ENCODE measurements around the gene AK5. TPM values are rescaled to one million over a fixed set of nuclear protein-coding genes. Genes with fewer than 3 reads are reported as not detected.

Gene AK5
- total RNA-seq, 2 donors from 2014 or later: 0.46 to 2.8 TPM

- Histone ChIP-seq H3K4me3 (ENCODE audit: low read length) (no peak overlapping the region), H3K9me3 (ENCODE audit: control insufficient read depth, low read length) (no peaks in the 10 kb centered on the region), H3K4me1 (ENCODE audit: control insufficient read depth, insufficient read depth, low read length) (no peaks in the 10 kb centered on the region), H3K27me3 (ENCODE audit: control insufficient read depth, insufficient read depth, low read length, poor library complexity, severe bottlenecking) (peaks cover 5% of the 10 kb centered on the region), H3K27ac (ENCODE audit: low read depth, low read length) (no peak overlapping the region), H3K9ac (ENCODE audit: extremely low read depth, low read length, poor library complexity, severe bottlenecking) (no peak overlapping the region), H3K36me3 (ENCODE audit: control insufficient read depth, insufficient read depth, low read length) (no peaks in the 10 kb centered on the region)
- 71 to 90% methylated on average over 4 of the region's 4 CpGs for WGBS, 2 experiments (ENCODE audit: insufficient coverage in 1 of 2, insufficient read length in 1 of 2)
- no peaks in the 10 kb centered on the region for H3K4me1 Mint-ChIP-seq
- H3K9me3 Mint-ChIP-seq: no peaks in the 10 kb centered on the region
- no peak overlapping the region for H3K27ac Mint-ChIP-seq
- DNase-seq: no peak
- H3K4me3 Mint-ChIP-seq: no peak overlapping the region
- no peaks in the 10 kb centered on the region for H3K27me3 Mint-ChIP-seq (ENCODE audit: insufficient read depth)
- H3K36me3 Mint-ChIP-seq (ENCODE audit: low read depth): no peaks in the 10 kb centered on the region
- TF ChIP-seq, protein P1, sequence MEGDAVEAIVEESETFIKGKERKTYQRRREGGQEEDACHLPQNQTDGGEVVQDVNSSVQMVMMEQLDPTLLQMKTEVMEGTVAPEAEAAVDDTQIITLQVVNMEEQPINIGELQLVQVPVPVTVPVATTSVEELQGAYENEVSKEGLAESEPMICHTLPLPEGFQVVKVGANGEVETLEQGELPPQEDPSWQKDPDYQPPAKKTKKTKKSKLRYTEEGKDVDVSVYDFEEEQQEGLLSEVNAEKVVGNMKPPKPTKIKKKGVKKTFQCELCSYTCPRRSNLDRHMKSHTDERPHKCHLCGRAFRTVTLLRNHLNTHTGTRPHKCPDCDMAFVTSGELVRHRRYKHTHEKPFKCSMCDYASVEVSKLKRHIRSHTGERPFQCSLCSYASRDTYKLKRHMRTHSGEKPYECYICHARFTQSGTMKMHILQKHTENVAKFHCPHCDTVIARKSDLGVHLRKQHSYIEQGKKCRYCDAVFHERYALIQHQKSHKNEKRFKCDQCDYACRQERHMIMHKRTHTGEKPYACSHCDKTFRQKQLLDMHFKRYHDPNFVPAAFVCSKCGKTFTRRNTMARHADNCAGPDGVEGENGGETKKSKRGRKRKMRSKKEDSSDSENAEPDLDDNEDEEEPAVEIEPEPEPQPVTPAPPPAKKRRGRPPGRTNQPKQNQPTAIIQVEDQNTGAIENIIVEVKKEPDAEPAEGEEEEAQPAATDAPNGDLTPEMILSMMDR (conservative IDR thresholded peaks at IDR 0.05): no peak
Measured at GRCh38 chr1:77292551-77292950, 10.7 kb downstream of the AK5 start.

DNA sequence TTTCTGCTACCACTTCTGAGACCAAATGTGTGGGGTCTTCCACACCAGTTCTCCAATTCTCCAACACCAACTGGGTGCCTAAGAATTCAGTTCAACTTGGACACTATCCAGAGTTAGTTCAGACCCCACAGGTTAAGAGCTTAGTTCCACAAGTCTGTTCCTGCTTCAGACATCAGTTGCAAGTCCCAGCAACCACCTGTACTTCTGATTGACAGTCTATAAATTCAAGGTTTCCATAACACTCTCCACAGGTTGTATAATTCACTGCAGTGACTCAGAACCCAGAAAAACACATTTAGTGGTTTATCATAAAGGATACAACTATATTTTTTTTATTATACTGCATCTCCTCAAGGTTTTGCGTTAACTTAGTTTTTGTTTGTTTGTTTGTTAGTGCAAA lies 18.7 kb downstream of the AK5 start:
- H3K27ac ChIP-seq (ENCODE audit: low read depth, low read length): no peak overlapping the region
- 86% methylated on average over 1 of the region's 1 CpG; no CpG with 5 or more reads in 1 of the 2 experiments for WGBS, 2 experiments (ENCODE audit: insufficient coverage in 1 of 2, insufficient read length in 1 of 2)
- Mint-ChIP-seq H3K4me3 (no peak overlapping the region), H3K4me1 (no peaks in the 10 kb centered on the region), H3K27me3 (ENCODE audit: insufficient read depth) (peaks cover 2% of the 10 kb centered on the region), H3K36me3 (ENCODE audit: low read depth) (no peaks in the 10 kb centered on the region), H3K27ac (no peak overlapping the region), H3K9me3 (peaks cover under 1% of the 10 kb centered on the region)
- no peaks in the 10 kb centered on the region for H3K36me3 ChIP-seq (ENCODE audit: control insufficient read depth, insufficient read depth, low read length)
- no peak overlapping the region for H3K9ac ChIP-seq (ENCODE audit: extremely low read depth, low read length, poor library complexity, severe bottlenecking)
- TF ChIP-seq, protein P1 (conservative IDR thresholded peaks at IDR 0.05): no peak
- DNase-seq: no peak
- H3K4me3 ChIP-seq (ENCODE audit: low read length): no peak overlapping the region
- H3K4me1 ChIP-seq (ENCODE audit: control insufficient read depth, insufficient read depth, low read length): no peaks in the 10 kb centered on the region
- H3K9me3 ChIP-seq (ENCODE audit: control insufficient read depth, low read length): no peaks in the 10 kb centered on the region
- no peaks in the 10 kb centered on the region for H3K27me3 ChIP-seq (ENCODE audit: control insufficient read depth, insufficient read depth, low read length, poor library complexity, severe bottlenecking)

GRCh38 chr1:77303387-77303786 lies 21.6 kb downstream of the AK5 start:
- Mint-ChIP-seq H3K9me3 (peaks cover 3% of the 10 kb centered on the region), H3K36me3 (ENCODE audit: low read depth) (no peaks in the 10 kb centered on the region), H3K27me3 (ENCODE audit: insufficient read depth) (peaks cover 3% of the 10 kb centered on the region), H3K27ac (no peak overlapping the region), H3K4me1 (no peaks in the 10 kb centered on the region), H3K4me3 (no peak overlapping the region)
- DNase-seq: no peak
- Histone ChIP-seq H3K27ac (ENCODE audit: low read depth, low read length) (no peak overlapping the region), H3K4me1 (ENCODE audit: control insufficient read depth, insufficient read depth, low read length) (no peaks in the 10 kb centered on the region), H3K9me3 (ENCODE audit: control insufficient read depth, low read length) (no peaks in the 10 kb centered on the region), H3K27me3 (ENCODE audit: control insufficient read depth, insufficient read depth, low read length, poor library complexity, severe bottlenecking) (no peaks in the 10 kb centered on the region), H3K9ac (ENCODE audit: extremely low read depth, low read length, poor library complexity, severe bottlenecking) (no peak overlapping the region), H3K4me3 (ENCODE audit: low read length) (no peak overlapping the region), H3K36me3 (ENCODE audit: control insufficient read depth, insufficient read depth, low read length) (no peaks in the 10 kb centered on the region)
- WGBS, 2 experiments (ENCODE audit: insufficient coverage in 1 of 2, insufficient read length in 1 of 2): 91 to 94% methylated on average over 3 of the region's 3 CpGs
- TF ChIP-seq, protein P1 (conservative IDR thresholded peaks at IDR 0.05): no peak

Data from endodermal cell (in vitro differentiated cells).